Small intestine (tissue), 7 donors: Measurements from ENCODE around the gene RHBDF1. TPM values are rescaled to one million over a fixed set of nuclear protein-coding genes. Genes with fewer than 3 reads are reported as not detected.

Source experiments
- DNase-seq, 2 donors: peaks; one replicate each; pipeline versions ENCODE4 v3.0.0 to v3.0.0-alpha.2; 2013
- FAIRE-seq: peaks from 2 replicates; lab custom pipeline; 2012; peaks lifted over from hg19 to GRCh38; lab: Jason Lieb, UNC
- H3K27ac ChIP-seq, 3 donors: one replicate each; pipeline ENCODE4 v1.5.1; 2013; ENCODE audit warnings: low read length in 2 of 3, mild to moderate bottlenecking in 2 of 3, control low read depth in 1 of 3, inconsistent platforms in 1 of 3, low read depth in 1 of 3, moderate library complexity in 1 of 3
- H3K27me3 ChIP-seq, 3 donors: one replicate each; pipeline ENCODE4 v1.6.1; 2013; ENCODE audit warnings: low read length in 3 of 3, inconsistent platforms in 1 of 3; ENCODE audit not compliant: control insufficient read depth in 3 of 3, insufficient read depth in 3 of 3
- H3K36me3 ChIP-seq, 3 donors: one replicate each; pipeline ENCODE4 v1.6.1; 2013; ENCODE audit warnings: low read length in 3 of 3, inconsistent platforms in 1 of 3, low read depth in 1 of 3, mild to moderate bottlenecking in 1 of 3, moderate library complexity in 1 of 3; ENCODE audit not compliant: control insufficient read depth in 3 of 3, insufficient read depth in 2 of 3
- H3K4me1 ChIP-seq, 3 donors: one replicate each; pipeline ENCODE4 v1.6.1; 2013; ENCODE audit warnings: low read length in 2 of 3, inconsistent platforms in 1 of 3, low read depth in 1 of 3, mild to moderate bottlenecking in 1 of 3, moderate library complexity in 1 of 3; ENCODE audit not compliant: control insufficient read depth in 3 of 3, insufficient read depth in 2 of 3
- H3K4me3 ChIP-seq, 3 donors: one replicate each; pipeline ENCODE4 v1.5.1; 2013; ENCODE audit warnings: low read length in 3 of 3, control low read depth in 1 of 3, inconsistent platforms in 1 of 3, low read depth in 1 of 3, mild to moderate bottlenecking in 1 of 3, moderate library complexity in 1 of 3
- H3K9me3 ChIP-seq, 2 donors: one replicate each; pipeline ENCODE4 v1.6.1; 2013; ENCODE audit warnings: low read depth in 1 of 2, low read length in 1 of 2; ENCODE audit not compliant: control insufficient read depth in 2 of 2, insufficient read depth in 1 of 2
- WGBS, 3 donors: extraction: QIAGEN DNeasy Blood & Tissue Kit; methylation state at CpG; one replicate each; pipeline ENCODE4 v1.1.7; 2013; 5-methylcytosine and 5-hydroxymethylcytosine counted together
- polyA plus RNA-seq, 4 donors: library from polyadenylated mRNA; stranded (reverse) in 3 of 4; unstranded in 1 of 4; fragments of 200-250 nt in 3 of 4; fragments of 120-200 nt in 1 of 4; gene quantifications; one replicate each; pipeline versions ENCODE4 v1.2.1 to v1.2.3, GENCODE V29; 2013
- donor health status: healthy with polysubstance abuse.
- donor health status: control.
- donor health status: control.
- donor health status: Bipolar disorder and iron deficiency.
- donor health status: healthy.

Gene RHBDF1
- polyA plus RNA-seq, 4 donors: 10.1 to 28.6 (median 17.2) TPM

DNA sequence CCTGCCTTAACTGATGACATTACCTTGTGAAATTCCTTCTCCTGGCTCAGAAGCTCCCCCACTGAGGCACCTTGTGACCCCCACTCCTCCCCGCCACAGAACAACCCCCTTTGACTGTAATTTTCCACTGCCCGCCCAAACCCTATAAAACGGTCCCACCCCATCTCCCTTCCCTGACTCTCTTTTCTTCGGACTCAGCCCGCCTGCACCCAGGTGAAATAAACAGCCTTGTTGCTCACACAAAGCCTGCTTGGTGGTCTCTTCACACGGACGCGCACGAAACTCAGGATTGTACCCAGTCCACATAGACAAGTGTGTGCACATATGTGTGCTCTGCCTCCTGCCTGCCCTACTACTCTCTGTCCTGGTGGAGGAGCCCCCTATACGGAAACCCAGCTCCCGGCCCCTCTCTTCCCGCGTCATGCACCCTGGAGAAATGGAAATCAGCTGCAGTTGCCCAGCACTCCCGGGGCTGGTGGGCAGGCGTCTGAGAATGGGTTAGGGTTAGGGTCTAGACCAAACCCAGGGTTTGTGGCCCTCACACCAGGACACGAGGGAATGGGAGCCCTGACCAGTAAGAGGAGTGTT lies 2.4 kb upstream of the RHBDF1 start:
- H3K27ac ChIP-seq: peak overlapping the region in 2 of 3 donors; percentile 67 to 82
- peaks cover 0 to 7% (median 5%) of the 10 kb centered on the region in 3 donors for H3K27me3 ChIP-seq
- no peak for FAIRE-seq
- DNase-seq: no peak
- H3K4me3 ChIP-seq: no peak overlapping the region
- peaks cover 0 to 7% (median 2%) of the 10 kb centered on the region in 3 donors for H3K36me3 ChIP-seq
- peaks cover 0 to 46% (median 8%) of the 10 kb centered on the region in 3 donors for H3K4me1 ChIP-seq
- no peaks in the 10 kb centered on the region for H3K9me3 ChIP-seq
- WGBS, 3 donors: 83 to 91% (median 86%) methylated on average over 15 to 16 of the region's 16 CpGs

- Histone ChIP-seq H3K4me1 (peaks cover 0 to 46% (median 8%) of the 10 kb centered on the region in 3 donors), H3K36me3 (peaks cover 0 to 3% (median 0%) of the 10 kb centered on the region in 3 donors), H3K9me3 (no peaks in the 10 kb centered on the region), H3K4me3 (no peak overlapping the region), H3K27me3 (peaks cover 0 to 7% (median 5%) of the 10 kb centered on the region in 3 donors), H3K27ac (no peak overlapping the region)
- 58 to 74% (median 61%) methylated on average over 12 of the region's 12 CpGs for WGBS, 3 donors
- no peak for FAIRE-seq
- no peak for DNase-seq
Measured at GRCh38 chr16:74051-74746, 1.8 kb upstream of the RHBDF1 start.

DNA sequence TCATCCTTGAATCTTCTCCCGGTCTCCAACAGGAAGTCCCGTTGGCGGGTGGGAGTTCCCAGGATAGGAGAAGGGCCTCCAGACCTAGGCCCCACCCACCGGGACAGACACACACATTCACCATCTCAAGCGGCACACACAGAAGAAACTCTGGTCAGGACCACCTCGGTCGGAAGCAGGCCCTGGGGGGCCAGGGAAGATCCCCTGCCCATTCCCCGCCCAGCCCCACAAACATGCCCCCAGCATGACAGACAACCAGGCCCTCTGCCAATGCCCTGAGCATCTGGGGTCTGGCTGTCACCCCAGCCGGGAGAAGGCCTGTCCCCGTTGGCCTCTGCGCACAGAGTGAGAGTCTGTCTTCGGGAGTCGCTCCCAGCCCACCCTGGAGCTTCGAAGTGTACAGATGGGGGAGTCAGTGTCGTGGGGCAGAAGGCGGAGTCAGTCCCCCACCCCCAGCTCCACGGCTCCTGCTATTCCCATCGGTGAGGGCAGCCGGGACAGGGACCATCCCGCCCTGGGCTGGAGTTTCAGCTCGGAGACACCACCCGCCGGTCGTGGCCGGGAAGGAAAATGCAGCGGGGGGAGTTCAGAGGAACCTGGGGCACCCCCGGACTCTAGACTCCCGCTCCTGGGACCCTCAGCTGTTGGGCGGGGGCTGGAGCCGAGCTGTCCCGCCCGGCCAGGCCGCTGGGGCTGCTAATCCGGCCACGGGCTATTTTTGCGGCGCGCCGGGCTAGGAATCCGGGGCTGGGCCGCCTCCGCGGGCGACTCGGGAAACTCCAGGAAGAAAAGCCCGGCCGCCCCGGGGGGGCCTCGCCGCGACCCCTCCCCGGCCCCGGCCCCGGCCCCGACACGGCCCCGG lies 660 bp downstream of the RHBDF1 start:
- WGBS, 3 donors: 6 to 11% (median 9%) methylated on average over 49 to 57 of the region's 57 CpGs
- peaks cover 0 to 44% (median 5%) of the 10 kb centered on the region in 3 donors for H3K4me1 ChIP-seq
- FAIRE-seq: no peak

GRCh38 chr16:71210-71539 lies 1.3 kb downstream of the RHBDF1 start:
- Histone ChIP-seq H3K4me3 (peak overlapping the region; percentile 48 to 76 (median 69)), H3K36me3 (peaks cover 0 to 6% (median 0%) of the 10 kb centered on the region in 3 donors), H3K4me1 (peaks cover 0 to 39% (median 2%) of the 10 kb centered on the region in 3 donors), H3K27me3 (peaks cover 0 to 7% (median 5%) of the 10 kb centered on the region in 3 donors), H3K27ac (peak overlapping the region in 2 of 3 donors; percentile 28 to 80), H3K9me3 (no peaks in the 10 kb centered on the region)
- FAIRE-seq (no peak), DNase-seq (no peak)
- WGBS, 3 donors: 31 to 49% (median 42%) methylated on average over 5 of the region's 5 CpGs

More for the DNA sequence above, 660 bp downstream of the RHBDF1 start:
- Histone ChIP-seq H3K36me3 (peaks cover 0 to 6% (median 0%) of the 10 kb centered on the region in 3 donors), H3K27me3 (peaks cover 0 to 7% (median 5%) of the 10 kb centered on the region in 3 donors), H3K27ac (peak overlapping the region in 2 of 3 donors; percentile 28 to 80), H3K4me3 (peak overlapping the region; percentile 48 to 76 (median 69)), H3K9me3 (no peaks in the 10 kb centered on the region)
- DNase-seq: peak; percentile 46 to 86

DNA sequence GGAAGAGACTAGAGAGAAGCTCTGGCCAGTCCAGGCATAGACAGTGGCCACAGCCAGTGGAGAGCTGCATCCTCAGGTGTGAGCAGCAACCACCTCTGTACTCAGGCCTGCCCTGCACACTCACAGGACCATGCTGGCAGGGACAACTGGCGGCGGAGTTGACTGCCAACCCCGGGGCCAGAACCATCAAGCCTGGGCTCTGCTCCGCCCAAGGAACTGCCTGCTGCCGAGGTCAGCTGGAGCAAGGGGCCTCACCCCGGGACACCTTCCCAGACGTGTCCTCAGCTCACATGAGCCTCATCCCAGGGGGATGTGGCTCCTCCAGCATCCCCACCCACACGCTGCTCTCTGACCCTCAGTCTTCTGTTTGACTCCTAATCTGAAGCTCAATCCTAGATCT lies 3.2 kb downstream of the RHBDF1 start:
- no peak overlapping the region for H3K4me3 ChIP-seq
- H3K36me3 ChIP-seq: peaks cover 0 to 13% (median 0%) of the 10 kb centered on the region in 3 donors
- 56 to 68% (median 63%) methylated on average over 8 of the region's 8 CpGs for WGBS, 3 donors
- no peaks in the 10 kb centered on the region for H3K9me3 ChIP-seq
- peaks cover 0 to 7% (median 5%) of the 10 kb centered on the region in 3 donors for H3K27me3 ChIP-seq
- no peak for DNase-seq
- FAIRE-seq: no peak
- H3K4me1 ChIP-seq: peaks cover 0 to 28% (median 0%) of the 10 kb centered on the region in 3 donors
- H3K27ac ChIP-seq: no peak overlapping the region

GRCh38 chr16:67884-68789 lies 4.3 kb downstream of the RHBDF1 start:
- FAIRE-seq: no peak
- H3K36me3 ChIP-seq: peaks cover 0 to 23% (median 0%) of the 10 kb centered on the region in 3 donors

GRCh38 chr16:67183-67791 lies 5.1 kb downstream of the RHBDF1 start:
- peaks cover 0 to 31% (median 0%) of the 10 kb centered on the region in 3 donors for H3K36me3 ChIP-seq
- H3K27me3 ChIP-seq: peaks cover 0 to 7% (median 5%) of the 10 kb centered on the region in 3 donors
- peaks cover 0 to 24% (median 0%) of the 10 kb centered on the region in 3 donors for H3K4me1 ChIP-seq
- no peak overlapping the region for H3K27ac ChIP-seq
- H3K9me3 ChIP-seq: no peaks in the 10 kb centered on the region
- no peak for FAIRE-seq
- no peak for DNase-seq
- H3K4me3 ChIP-seq: no peak overlapping the region
- WGBS, 3 donors: 70 to 79% (median 71%) methylated on average over 10 of the region's 10 CpGs

More at GRCh38 chr16:67884-68789, 4.3 kb downstream of the RHBDF1 start:
- H3K9me3 ChIP-seq: no peaks in the 10 kb centered on the region
- H3K4me3 ChIP-seq: no peak overlapping the region
- H3K27ac ChIP-seq: no peak overlapping the region
- no peak for DNase-seq
- peaks cover 0 to 28% (median 0%) of the 10 kb centered on the region in 3 donors for H3K4me1 ChIP-seq
- WGBS, 3 donors: 80 to 90% (median 90%) methylated on average over 27 of the region's 27 CpGs
- H3K27me3 ChIP-seq: peaks cover 0 to 7% (median 5%) of the 10 kb centered on the region in 3 donors
